Colonic mucosa (tissue), 4 donors: Measurements from ENCODE around the gene CACNA2D1. TPM values are rescaled to one million over a fixed set of nuclear protein-coding genes. Genes with fewer than 3 reads are reported as not detected.
"Not testable (repeated sequence)": the region's sequence is repeated elsewhere in the genome, so short reads cannot be mapped to it uniquely, and the experiment has no call there.

Experiments used
- DNase-seq: peaks from one replicate; pipeline ENCODE4 v3.0.0-alpha.2; 2020
- H3K27ac ChIP-seq: fragments of 200-600 bp; one replicate; pipeline ENCODE4 v1.8.0; 2021
- H3K27me3 ChIP-seq: fragments of 200-600 bp; one replicate; pipeline ENCODE4 v1.8.0; 2021
- H3K36me3 ChIP-seq: fragments of 200-600 bp; one replicate; pipeline ENCODE4 v1.8.0; 2021
- H3K4me1 ChIP-seq: fragments of 200-600 bp; one replicate; pipeline ENCODE4 v1.8.0; 2021; ENCODE audit warnings: mild to moderate bottlenecking
- H3K4me3 ChIP-seq: fragments of 200-600 bp; one replicate; pipeline ENCODE4 v1.8.0; 2021
- H3K9ac ChIP-seq, 2 donors: one replicate each; pipeline ENCODE4 v1.7.0; 2013; ENCODE audit warnings: control low read depth in 2 of 2, low read depth in 2 of 2, low read length in 2 of 2
- H3K9me3 ChIP-seq: fragments of 200-600 bp; one replicate; pipeline ENCODE4 v1.8.0; 2021
- intact Hi-C: fragments of 100-400 bp; cut with DNase I; formaldehyde crosslinking; loops from one replicate; pipeline ENCODE4 v1.14.1; 2022
- total RNA-seq, 2 donors: library from RNA; stranded (reverse); fragmentation: NEBNext Ultra II Directional in 1 of 2; extraction: Animal tissue kit (Norgen Biotek cat#: 25700) in 1 of 2; gene quantifications; one replicate each; pipeline ENCODE4 v1.2.1, GENCODE V29; 2021
- TF ChIP-seq, protein P1 (sequence below): fragments of 200-600 bp; IDR thresholded peaks from one replicate; pipeline ENCODE4 v1.8.0; 2022; ENCODE audit warnings: antibody characterized with exemption, mild to moderate bottlenecking
- donor health status: healthy.
- donor health status: DM: no; HTN: no; CAD: no.
- donor health status: DM: no; HTN: no; CAD: no.

The CACNA2D1 gene
- total RNA-seq, 2 donors from 2014 or later, result 1.4 to 9.3 TPM

DNA sequence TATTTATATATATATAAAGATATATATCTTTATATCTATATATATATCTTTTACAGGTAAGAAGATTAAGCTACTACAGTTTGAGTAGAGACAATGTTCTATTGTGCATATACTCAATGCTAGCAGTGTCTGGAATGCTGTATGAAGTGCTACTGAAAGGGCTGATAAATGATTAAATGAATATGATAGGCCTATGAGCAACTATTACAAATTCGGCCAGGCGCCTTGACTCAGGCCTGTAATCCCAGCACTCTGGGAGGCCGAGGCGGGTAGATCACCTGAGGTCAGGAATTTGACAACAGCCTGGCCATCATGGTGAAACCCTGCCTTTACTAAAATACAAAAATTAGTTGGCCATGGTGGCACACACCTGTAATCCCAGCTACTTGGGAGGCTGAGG is 297.1 kb downstream of the CACNA2D1 start:
- no peaks in the 10 kb centered on the region for H3K27me3 ChIP-seq
- H3K4me3 ChIP-seq, result no peak overlapping the region
- H3K9ac ChIP-seq, result no peak overlapping the region
- intact Hi-C loops, result no loop called here
- no peaks in the 10 kb centered on the region for H3K36me3 ChIP-seq
- no peak for DNase-seq
- TF ChIP-seq, protein P1, sequence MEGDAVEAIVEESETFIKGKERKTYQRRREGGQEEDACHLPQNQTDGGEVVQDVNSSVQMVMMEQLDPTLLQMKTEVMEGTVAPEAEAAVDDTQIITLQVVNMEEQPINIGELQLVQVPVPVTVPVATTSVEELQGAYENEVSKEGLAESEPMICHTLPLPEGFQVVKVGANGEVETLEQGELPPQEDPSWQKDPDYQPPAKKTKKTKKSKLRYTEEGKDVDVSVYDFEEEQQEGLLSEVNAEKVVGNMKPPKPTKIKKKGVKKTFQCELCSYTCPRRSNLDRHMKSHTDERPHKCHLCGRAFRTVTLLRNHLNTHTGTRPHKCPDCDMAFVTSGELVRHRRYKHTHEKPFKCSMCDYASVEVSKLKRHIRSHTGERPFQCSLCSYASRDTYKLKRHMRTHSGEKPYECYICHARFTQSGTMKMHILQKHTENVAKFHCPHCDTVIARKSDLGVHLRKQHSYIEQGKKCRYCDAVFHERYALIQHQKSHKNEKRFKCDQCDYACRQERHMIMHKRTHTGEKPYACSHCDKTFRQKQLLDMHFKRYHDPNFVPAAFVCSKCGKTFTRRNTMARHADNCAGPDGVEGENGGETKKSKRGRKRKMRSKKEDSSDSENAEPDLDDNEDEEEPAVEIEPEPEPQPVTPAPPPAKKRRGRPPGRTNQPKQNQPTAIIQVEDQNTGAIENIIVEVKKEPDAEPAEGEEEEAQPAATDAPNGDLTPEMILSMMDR, result no peak
- no peaks in the 10 kb centered on the region for H3K4me1 ChIP-seq
- no peaks in the 10 kb centered on the region for H3K9me3 ChIP-seq
- no peak overlapping the region for H3K27ac ChIP-seq

GRCh38 chr7:82142263-82142864 is 301.2 kb downstream of the CACNA2D1 start:
- TF ChIP-seq, protein P1, result no peak
- Histone ChIP-seq H3K4me1 (no peaks in the 10 kb centered on the region), H3K27me3 (no peaks in the 10 kb centered on the region), H3K9ac (no peak overlapping the region), H3K4me3 (no peak overlapping the region), H3K27ac (no peak overlapping the region), H3K9me3 (no peaks in the 10 kb centered on the region), H3K36me3 (no peaks in the 10 kb centered on the region)
- intact Hi-C loops, result no loop called here
- DNase-seq, result no peak

DNA sequence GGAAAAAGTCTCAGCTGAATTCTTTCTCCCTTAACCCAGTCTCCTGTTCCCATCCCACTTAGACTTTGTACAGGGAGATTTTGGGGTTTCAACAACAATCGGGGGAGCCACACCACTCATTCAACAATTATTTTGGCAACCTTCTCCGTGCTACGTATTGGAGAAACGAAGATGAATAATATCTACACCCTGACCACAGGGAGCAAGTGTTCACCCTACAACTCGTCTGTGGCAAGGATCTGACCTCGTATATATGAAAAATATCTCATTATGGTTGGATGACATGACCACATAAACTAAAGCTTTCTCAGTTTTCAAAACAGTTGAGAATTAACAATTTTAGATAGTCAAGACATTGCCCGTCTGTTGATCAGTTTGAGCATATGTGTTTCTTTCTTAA is 302.1 kb downstream of the CACNA2D1 start:
- H3K27me3 ChIP-seq, result no peaks in the 10 kb centered on the region
- TF ChIP-seq, protein P1, result no peak
- no peaks in the 10 kb centered on the region for H3K4me1 ChIP-seq
- H3K4me3 ChIP-seq, result no peak overlapping the region
- no peaks in the 10 kb centered on the region for H3K36me3 ChIP-seq
- DNase-seq, result no peak
- no peak overlapping the region for H3K9ac ChIP-seq
- no peak overlapping the region for H3K27ac ChIP-seq
- H3K9me3 ChIP-seq, result no peaks in the 10 kb centered on the region
- intact Hi-C loops, result no loop called here

GRCh38 chr7:82140608-82141007 is 303.0 kb downstream of the CACNA2D1 start:
- H3K4me1 ChIP-seq, H3K9me3 ChIP-seq, H3K27ac ChIP-seq, H3K36me3 ChIP-seq, intact Hi-C loops, H3K9ac ChIP-seq, H3K4me3 ChIP-seq, H3K27me3 ChIP-seq, DNase-seq: not testable (repeated sequence)

DNA sequence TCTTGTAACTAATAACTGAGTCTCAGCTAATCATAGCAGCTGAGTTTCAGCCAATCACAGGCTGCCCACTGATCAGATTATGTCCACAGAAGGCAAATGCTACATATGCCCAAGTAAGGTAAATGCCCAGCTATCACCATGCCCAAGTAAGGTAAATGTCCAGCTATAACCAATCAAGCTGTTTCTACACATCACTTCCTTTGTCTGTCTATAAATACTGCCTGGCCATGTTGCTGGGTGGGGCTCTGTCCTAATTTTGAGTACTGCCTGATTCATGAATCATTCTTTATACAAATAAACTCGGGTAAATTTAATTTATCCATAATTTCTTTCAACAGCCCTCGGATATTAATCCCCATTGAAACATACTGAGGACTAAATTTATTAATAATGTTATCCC is 312.4 kb downstream of the CACNA2D1 start:
- no peaks in the 10 kb centered on the region for H3K36me3 ChIP-seq
- TF ChIP-seq, protein P1, result no peak
- H3K4me1 ChIP-seq, result no peaks in the 10 kb centered on the region
- H3K27ac ChIP-seq, result no peak overlapping the region
- intact Hi-C loops, result no loop called here
- H3K4me3 ChIP-seq, result no peak overlapping the region
- no peaks in the 10 kb centered on the region for H3K27me3 ChIP-seq
- no peaks in the 10 kb centered on the region for H3K9me3 ChIP-seq
- no peak for DNase-seq
- H3K9ac ChIP-seq, result no peak overlapping the region

- no peak for DNase-seq
- intact Hi-C loops, result no loop called here
- Histone ChIP-seq H3K27ac (no peak overlapping the region), H3K4me1 (no peaks in the 10 kb centered on the region), H3K27me3 (no peaks in the 10 kb centered on the region), H3K9ac (no peak overlapping the region), H3K4me3 (no peak overlapping the region), H3K36me3 (no peaks in the 10 kb centered on the region), H3K9me3 (no peaks in the 10 kb centered on the region)
- TF ChIP-seq, protein P1, result no peak
Measured at GRCh38 chr7:82129091-82129490, 314.5 kb downstream of the CACNA2D1 start.
